K562 (cell line): Measurements from ENCODE around the gene OTOP1.

Experiments
- CHD2 ChIP-seq: IDR thresholded peaks from 2 replicates; pipeline ENCODE4 v1.6.1; 2011; ENCODE audit warnings: low read depth, low read length
- CTCF ChIP-seq, 3 experiments: IDR thresholded peaks in 2 of 3; conservative IDR thresholded peaks in 1 of 3; 2 replicates each; pipeline ENCODE4 v1.5.1; 2011 to 2012; ENCODE audit warnings: low read length in 3 of 3, mild to moderate bottlenecking in 3 of 3, control low read depth in 2 of 3, improper control_type of control experiment in 1 of 3, inconsistent platforms in 1 of 3, low read depth in 1 of 3, mixed read lengths in 1 of 3, moderate library complexity in 1 of 3; ENCODE audit not compliant: insufficient read depth in 2 of 3
- EP300 ChIP-seq: IDR thresholded peaks from 2 replicates; pipeline ENCODE4 v1.6.1; 2012; ENCODE audit warnings: low read length, improper control_type of control experiment
- JUN ChIP-seq, 2 experiments: sonication (generic) in 1 of 2; formaldehyde crosslinking in 1 of 2; IDR thresholded peaks; 2 replicates each; pipeline versions ENCODE4 v1.6.1 to v1.8.0; 2012 to 2022; ENCODE audit warnings: borderline replicate concordance in 2 of 2, mild to moderate bottlenecking in 2 of 2, improper control_type of control experiment in 1 of 2, low read depth in 1 of 2, low read length in 1 of 2, missing genetic modification reagents in 1 of 2
- MYC ChIP-seq, 2 experiments: fragments of 250-450 bp in 1 of 2; sonication (Bioruptor Pico) in 1 of 2; IDR thresholded peaks; 2 replicates each; pipeline versions ENCODE4 v1.5.1 to v1.6.1; 2012 to 2021; ENCODE audit warnings: low read depth in 2 of 2, borderline replicate concordance in 1 of 2, improper control_type of control experiment in 1 of 2, low read length in 1 of 2, mild to moderate bottlenecking in 1 of 2, moderate library complexity in 1 of 2
- RCOR1 ChIP-seq, 2 experiments: IDR thresholded peaks; 2 replicates each; pipeline ENCODE4 v1.6.1; 2012; ENCODE audit warnings: low read depth in 2 of 2, low read length in 2 of 2, borderline replicate concordance in 1 of 2, improper control_type of control experiment in 1 of 2
- SIN3A ChIP-seq, 2 experiments: fragments of 150-350 bp in 1 of 2; IDR thresholded peaks; 2 replicates each; pipeline ENCODE4 v1.6.1; 2011 to 2016; ENCODE audit warnings: borderline replicate concordance in 2 of 2, low read depth in 2 of 2, low read length in 2 of 2, mild to moderate bottlenecking in 2 of 2, moderate library complexity in 2 of 2; ENCODE audit not compliant: control insufficient read depth in 1 of 2
- YY1 ChIP-seq, 3 experiments: IDR thresholded peaks; 2 replicates each; pipeline ENCODE4 v1.6.1; 2011; ENCODE audit warnings: low read length in 2 of 3, mild to moderate bottlenecking in 2 of 3, moderate library complexity in 2 of 3, borderline replicate concordance in 1 of 3, control low read depth in 1 of 3, low read depth in 1 of 3; ENCODE audit not compliant: insufficient read depth in 3 of 3, insufficient replicate concordance in 2 of 3, control insufficient read depth in 1 of 3, insufficient read length in 1 of 3; ENCODE audit errors: extremely low read depth in 1 of 3
- ZNF143 ChIP-seq: sonication (generic); formaldehyde crosslinking; IDR thresholded peaks from 2 replicates; pipeline ENCODE4 v1.9.0; 2022; ENCODE audit warnings: mild to moderate bottlenecking, missing genetic modification reagents
- ZNF699 ChIP-seq: fragments of 250-450 bp; sonication (Bioruptor Pico); IDR thresholded peaks from 2 replicates; pipeline ENCODE4 v1.8.0; 2021; ENCODE audit warnings: mild to moderate bottlenecking, moderate library complexity; ENCODE audit not compliant: insufficient replicate concordance
- TF ChIP-seq, protein P1 (sequence below): sonication (generic); formaldehyde crosslinking; IDR thresholded peaks from 2 replicates; pipeline ENCODE4 v1.8.1; 2022; ENCODE audit warnings: missing genetic modification reagents
- TF ChIP-seq, protein P2 (sequence below): fragments of 250-450 bp; sonication (Bioruptor Pico); IDR thresholded peaks from 2 replicates; pipeline ENCODE4 v1.5.0; 2022; ENCODE audit warnings: mild to moderate bottlenecking
- TF ChIP-seq, protein P3 (sequence below): sonication (generic); formaldehyde crosslinking; IDR thresholded peaks from 2 replicates; pipeline ENCODE4 v1.9.0; 2022; ENCODE audit warnings: mild to moderate bottlenecking, missing genetic modification reagents

DNA sequence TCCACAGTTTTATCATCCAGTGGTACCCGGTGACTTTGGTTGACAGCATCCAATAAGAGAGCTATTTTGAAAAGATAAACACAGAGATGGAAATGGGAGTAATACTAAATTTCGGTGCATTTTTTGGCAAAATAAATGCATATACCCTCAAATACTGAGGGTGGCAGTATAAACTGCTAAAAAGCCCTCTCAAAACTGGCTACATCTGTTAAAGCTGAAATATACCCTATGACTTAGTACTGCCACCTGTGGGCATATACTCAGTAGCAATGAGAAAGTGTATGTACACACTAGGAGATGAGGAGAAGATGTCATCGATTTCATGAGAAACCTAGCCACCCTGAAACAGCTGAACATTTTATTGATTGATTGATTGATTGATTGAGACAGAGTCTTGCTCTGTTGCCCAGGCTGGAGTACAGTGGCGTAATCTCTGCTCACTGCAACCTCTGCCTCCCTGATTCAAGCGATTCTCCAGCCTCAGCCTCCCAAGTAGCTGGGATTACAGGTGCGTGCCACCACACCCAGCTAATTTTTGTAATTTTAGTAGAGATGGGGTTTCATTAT is 33.5 kb upstream of the OTOP1 start:
- TF ChIP-seq ZNF143 (CRISPR knock-in tag), result no peak
- TF ChIP-seq CTCF (IDR thresholded peaks at IDR 0.05 in 2 of 3, conservative IDR thresholded peaks at IDR 0.05 in 1 of 3; ENCODE audit: insufficient read depth in 2 of 3, low read depth in 1 of 3, low read length in 3 of 3), result peak; percentile 54 to 88 (median 79)
- TF ChIP-seq MYC (IDR thresholded peaks at IDR 0.05; ENCODE audit: low read depth, low read length), result no peak
- TF ChIP-seq MYC (CRISPR knock-in tag; IDR thresholded peaks at IDR 0.05; ENCODE audit: borderline replicate concordance, low read depth), result no peak
- no peak for TF ChIP-seq JUN (IDR thresholded peaks at IDR 0.05; ENCODE audit: borderline replicate concordance, low read depth, low read length)
- no peak for TF ChIP-seq JUN (CRISPR knock-in tag; IDR thresholded peaks at IDR 0.05; ENCODE audit: borderline replicate concordance)
- TF ChIP-seq ZNF699 (CRISPR knock-in tag), result no peak
- TF ChIP-seq, protein P1, sequence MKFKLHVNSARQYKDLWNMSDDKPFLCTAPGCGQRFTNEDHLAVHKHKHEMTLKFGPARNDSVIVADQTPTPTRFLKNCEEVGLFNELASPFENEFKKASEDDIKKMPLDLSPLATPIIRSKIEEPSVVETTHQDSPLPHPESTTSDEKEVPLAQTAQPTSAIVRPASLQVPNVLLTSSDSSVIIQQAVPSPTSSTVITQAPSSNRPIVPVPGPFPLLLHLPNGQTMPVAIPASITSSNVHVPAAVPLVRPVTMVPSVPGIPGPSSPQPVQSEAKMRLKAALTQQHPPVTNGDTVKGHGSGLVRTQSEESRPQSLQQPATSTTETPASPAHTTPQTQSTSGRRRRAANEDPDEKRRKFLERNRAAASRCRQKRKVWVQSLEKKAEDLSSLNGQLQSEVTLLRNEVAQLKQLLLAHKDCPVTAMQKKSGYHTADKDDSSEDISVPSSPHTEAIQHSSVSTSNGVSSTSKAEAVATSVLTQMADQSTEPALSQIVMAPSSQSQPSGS, result no peak
- no peak for TF ChIP-seq SIN3A (IDR thresholded peaks at IDR 0.05; ENCODE audit: borderline replicate concordance in 2 of 2, control insufficient read depth in 1 of 2, low read depth in 2 of 2, low read length in 2 of 2)
- no peak for TF ChIP-seq EP300
- no peak for TF ChIP-seq YY1 (IDR thresholded peaks at IDR 0.05; ENCODE audit: borderline replicate concordance in 1 of 3, control insufficient read depth in 1 of 3, extremely low read depth in 1 of 3, insufficient read depth in 3 of 3, insufficient read length in 1 of 3, insufficient replicate concordance in 2 of 3, low read depth in 1 of 3, low read length in 2 of 3)
- TF ChIP-seq, protein P2, sequence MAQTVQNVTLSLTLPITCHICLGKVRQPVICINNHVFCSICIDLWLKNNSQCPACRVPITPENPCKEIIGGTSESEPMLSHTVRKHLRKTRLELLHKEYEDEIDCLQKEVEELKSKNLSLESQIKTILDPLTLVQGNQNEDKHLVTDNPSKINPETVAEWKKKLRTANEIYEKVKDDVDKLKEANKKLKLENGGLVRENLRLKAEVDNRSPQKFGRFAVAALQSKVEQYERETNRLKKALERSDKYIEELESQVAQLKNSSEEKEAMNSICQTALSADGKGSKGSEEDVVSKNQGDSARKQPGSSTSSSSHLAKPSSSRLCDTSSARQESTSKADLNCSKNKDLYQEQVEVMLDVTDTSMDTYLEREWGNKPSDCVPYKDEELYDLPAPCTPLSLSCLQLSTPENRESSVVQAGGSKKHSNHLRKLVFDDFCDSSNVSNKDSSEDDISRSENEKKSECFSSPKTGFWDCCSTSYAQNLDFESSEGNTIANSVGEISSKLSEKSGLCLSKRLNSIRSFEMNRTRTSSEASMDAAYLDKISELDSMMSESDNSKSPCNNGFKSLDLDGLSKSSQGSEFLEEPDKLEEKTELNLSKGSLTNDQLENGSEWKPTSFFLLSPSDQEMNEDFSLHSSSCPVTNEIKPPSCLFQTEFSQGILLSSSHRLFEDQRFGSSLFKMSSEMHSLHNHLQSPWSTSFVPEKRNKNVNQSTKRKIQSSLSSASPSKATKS (CRISPR knock-in tag), result no peak
- no peak for TF ChIP-seq RCOR1 (IDR thresholded peaks at IDR 0.05; ENCODE audit: borderline replicate concordance in 1 of 2, low read depth in 2 of 2, low read length in 2 of 2)
- TF ChIP-seq, protein P3, sequence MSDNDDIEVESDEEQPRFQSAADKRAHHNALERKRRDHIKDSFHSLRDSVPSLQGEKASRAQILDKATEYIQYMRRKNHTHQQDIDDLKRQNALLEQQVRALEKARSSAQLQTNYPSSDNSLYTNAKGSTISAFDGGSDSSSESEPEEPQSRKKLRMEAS, result no peak
- no peak for TF ChIP-seq CHD2
